Panc1 (cell line): ENCODE data around the gene LRFN3. TPM values are rescaled to one million over a fixed set of nuclear protein-coding genes. Genes with fewer than 3 reads are reported as not detected.

Source experiments
- ATAC-seq: fragments of 200-7000 bp; cut with Tn5 transposase; 2 replicates; pipeline ENCODE4 v1.9.1; 2020; ENCODE audit warnings: mild to moderate bottlenecking, moderate library complexity
- BruUV-seq: library from RNA; stranded (reverse); fragments of 400-500 nt; replicated peaks from 2 replicates; lab custom pipeline; 2021; lab: Mats Ljungman, UMichigan
- CTCF ChIA-PET: fragments of 300-600 bp; sonication (Branson Sonifier 250); formaldehyde crosslinking; loops from one replicate; lab custom pipeline; 2022; ENCODE audit warnings: antibody characterized with exemption; lab: Charles Lee
- POLR2A ChIA-PET: fragments of 300-600 bp; sonication (Branson Sonifier 250); formaldehyde crosslinking; loops from one replicate; lab custom pipeline; 2022; ENCODE audit warnings: antibody characterized with exemption; lab: Charles Lee
- DNase-seq: peaks from one replicate; pipeline ENCODE4 v3.0.0-alpha.2; 2010; ENCODE audit warnings: low read depth, low spot score
- H3K27ac ChIP-seq: 2 replicates; pipeline ENCODE4 v1.5.1; 2011; ENCODE audit warnings: mild to moderate bottlenecking, low read length, inconsistent platforms
- H3K27me3 ChIP-seq: fragments of 200-500 bp; sonication (Bioruptor generic); 2 replicates; pipeline ENCODE4 v1.6.0; 2014; ENCODE audit warnings: low read length, inconsistent platforms; ENCODE audit not compliant: control insufficient read depth, insufficient read depth
- H3K36me3 ChIP-seq: fragments of 200-500 bp; sonication (Bioruptor generic); 2 replicates; pipeline ENCODE4 v1.5.1; 2014; ENCODE audit warnings: inconsistent platforms, mild to moderate bottlenecking, low read length, moderate library complexity; ENCODE audit not compliant: control insufficient read depth, insufficient read depth
- H3K4me1 ChIP-seq: 2 replicates; pipeline ENCODE4 v1.5.1; 2011; ENCODE audit warnings: inconsistent platforms, mild to moderate bottlenecking, low read length, moderate library complexity; ENCODE audit not compliant: control insufficient read depth, insufficient read depth
- H3K4me3 ChIP-seq, 2 experiments: 2 replicates each; pipeline ENCODE4 v1.5.1; 2011 to 2012; ENCODE audit warnings: low read depth in 2 of 2, low read length in 2 of 2, mild to moderate bottlenecking in 2 of 2, inconsistent platforms in 1 of 2, moderate library complexity in 1 of 2
- H3K9me3 ChIP-seq: fragments of 200-500 bp; sonication (Bioruptor generic); 2 replicates; pipeline ENCODE4 v1.5.1; 2014; ENCODE audit warnings: low read depth, mild to moderate bottlenecking, inconsistent platforms, low read length, moderate library complexity; ENCODE audit not compliant: control insufficient read depth, insufficient read depth
- POLR2AphosphoS5 ChIP-seq: IDR thresholded peaks from 2 replicates; pipeline ENCODE4 v1.6.1; 2012; ENCODE audit warnings: mild to moderate bottlenecking, low read depth, low read length, moderate library complexity
- SIN3A ChIP-seq: IDR thresholded peaks from 2 replicates; pipeline ENCODE4 v1.6.1; 2012; ENCODE audit warnings: low read depth, mild to moderate bottlenecking, low read length, moderate library complexity, borderline replicate concordance; ENCODE audit not compliant: insufficient read depth
- TCF7L2 ChIP-seq: IDR thresholded peaks from 2 replicates; pipeline ENCODE4 v1.6.1; 2011; ENCODE audit warnings: mild to moderate bottlenecking, low read depth, low read length, inconsistent platforms
- in situ Hi-C: cut with HindIII; loops from 2 replicates; pipeline ENCODE4 v1.10.0; 2016; ENCODE audit warnings: low sequenced_read_pairs, low pct_unique_long_range_greater_than_20kb
- intact Hi-C: fragments of 100-400 bp; cut with micrococcal nuclease; formaldehyde crosslinking; loops from one replicate; pipeline ENCODE4 v1.10.0; 2022; ENCODE audit not compliant: unreplicated experiment
- total RNA-seq: library from RNA; stranded (reverse); gene quantifications from one replicate; pipeline ENCODE4 v1.2.1, GENCODE V29; 2021; ENCODE audit not compliant: unreplicated experiment
- TF ChIP-seq, protein P1 (sequence below), 2 experiments: IDR thresholded peaks; 2 replicates each; pipeline ENCODE4 v1.6.1; 2011 to 2012; ENCODE audit warnings: low read depth in 2 of 2, control low read depth in 1 of 2, low read length in 1 of 2, mild to moderate bottlenecking in 1 of 2, moderate library complexity in 1 of 2; ENCODE audit not compliant: insufficient read depth in 1 of 2
- TF ChIP-seq, protein P2 (sequence below): fragments of 450-650 bp; IDR thresholded peaks from 2 replicates; pipeline ENCODE4 v1.5.1; 2017; ENCODE audit warnings: mild to moderate bottlenecking

The LRFN3 gene
- total RNA-seq, 1 experiment from 2014 or later = 16.7 TPM

GRCh38 chr19:35936738-35937268 lies 629 bp downstream of the LRFN3 start (continued):
- TF ChIP-seq SIN3A = no peak

- Histone ChIP-seq H3K4me3 (peak overlapping the region; percentile 67 to 71), H3K4me1 (peaks cover 16% of the 10 kb centered on the region), H3K27ac (peak overlapping the region; percentile 82), H3K9me3 (no peaks in the 10 kb centered on the region), H3K36me3 (no peaks in the 10 kb centered on the region), H3K27me3 (no peaks in the 10 kb centered on the region)
- TF ChIP-seq, protein P1, sequence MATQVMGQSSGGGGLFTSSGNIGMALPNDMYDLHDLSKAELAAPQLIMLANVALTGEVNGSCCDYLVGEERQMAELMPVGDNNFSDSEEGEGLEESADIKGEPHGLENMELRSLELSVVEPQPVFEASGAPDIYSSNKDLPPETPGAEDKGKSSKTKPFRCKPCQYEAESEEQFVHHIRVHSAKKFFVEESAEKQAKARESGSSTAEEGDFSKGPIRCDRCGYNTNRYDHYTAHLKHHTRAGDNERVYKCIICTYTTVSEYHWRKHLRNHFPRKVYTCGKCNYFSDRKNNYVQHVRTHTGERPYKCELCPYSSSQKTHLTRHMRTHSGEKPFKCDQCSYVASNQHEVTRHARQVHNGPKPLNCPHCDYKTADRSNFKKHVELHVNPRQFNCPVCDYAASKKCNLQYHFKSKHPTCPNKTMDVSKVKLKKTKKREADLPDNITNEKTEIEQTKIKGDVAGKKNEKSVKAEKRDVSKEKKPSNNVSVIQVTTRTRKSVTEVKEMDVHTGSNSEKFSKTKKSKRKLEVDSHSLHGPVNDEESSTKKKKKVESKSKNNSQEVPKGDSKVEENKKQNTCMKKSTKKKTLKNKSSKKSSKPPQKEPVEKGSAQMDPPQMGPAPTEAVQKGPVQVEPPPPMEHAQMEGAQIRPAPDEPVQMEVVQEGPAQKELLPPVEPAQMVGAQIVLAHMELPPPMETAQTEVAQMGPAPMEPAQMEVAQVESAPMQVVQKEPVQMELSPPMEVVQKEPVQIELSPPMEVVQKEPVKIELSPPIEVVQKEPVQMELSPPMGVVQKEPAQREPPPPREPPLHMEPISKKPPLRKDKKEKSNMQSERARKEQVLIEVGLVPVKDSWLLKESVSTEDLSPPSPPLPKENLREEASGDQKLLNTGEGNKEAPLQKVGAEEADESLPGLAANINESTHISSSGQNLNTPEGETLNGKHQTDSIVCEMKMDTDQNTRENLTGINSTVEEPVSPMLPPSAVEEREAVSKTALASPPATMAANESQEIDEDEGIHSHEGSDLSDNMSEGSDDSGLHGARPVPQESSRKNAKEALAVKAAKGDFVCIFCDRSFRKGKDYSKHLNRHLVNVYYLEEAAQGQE (IDR thresholded peaks at IDR 0.05; ENCODE audit: insufficient read depth in 1 of 2, low read depth in 2 of 2, low read length in 1 of 2) = no peak
- TF ChIP-seq TCF7L2 = no peak
- DNase-seq = no peak
- ATAC-seq = peak; percentile 5; the same call in 1 of the 2 replicates
- no TSS peak for BruUV-seq
- intact Hi-C loops = no loop called here
- in situ Hi-C loops = no loop called here
- ChIA-PET POLR2A (interaction anchor here (0.6 kb wide), 1 partner anchor 54 kb away, joined by 18 read pairs; no protein-coding TSS in a partner anchor), CTCF (no interaction called here)
Measured at GRCh38 chr19:35937345-35938281, 1.4 kb downstream of the LRFN3 start.

DNA sequence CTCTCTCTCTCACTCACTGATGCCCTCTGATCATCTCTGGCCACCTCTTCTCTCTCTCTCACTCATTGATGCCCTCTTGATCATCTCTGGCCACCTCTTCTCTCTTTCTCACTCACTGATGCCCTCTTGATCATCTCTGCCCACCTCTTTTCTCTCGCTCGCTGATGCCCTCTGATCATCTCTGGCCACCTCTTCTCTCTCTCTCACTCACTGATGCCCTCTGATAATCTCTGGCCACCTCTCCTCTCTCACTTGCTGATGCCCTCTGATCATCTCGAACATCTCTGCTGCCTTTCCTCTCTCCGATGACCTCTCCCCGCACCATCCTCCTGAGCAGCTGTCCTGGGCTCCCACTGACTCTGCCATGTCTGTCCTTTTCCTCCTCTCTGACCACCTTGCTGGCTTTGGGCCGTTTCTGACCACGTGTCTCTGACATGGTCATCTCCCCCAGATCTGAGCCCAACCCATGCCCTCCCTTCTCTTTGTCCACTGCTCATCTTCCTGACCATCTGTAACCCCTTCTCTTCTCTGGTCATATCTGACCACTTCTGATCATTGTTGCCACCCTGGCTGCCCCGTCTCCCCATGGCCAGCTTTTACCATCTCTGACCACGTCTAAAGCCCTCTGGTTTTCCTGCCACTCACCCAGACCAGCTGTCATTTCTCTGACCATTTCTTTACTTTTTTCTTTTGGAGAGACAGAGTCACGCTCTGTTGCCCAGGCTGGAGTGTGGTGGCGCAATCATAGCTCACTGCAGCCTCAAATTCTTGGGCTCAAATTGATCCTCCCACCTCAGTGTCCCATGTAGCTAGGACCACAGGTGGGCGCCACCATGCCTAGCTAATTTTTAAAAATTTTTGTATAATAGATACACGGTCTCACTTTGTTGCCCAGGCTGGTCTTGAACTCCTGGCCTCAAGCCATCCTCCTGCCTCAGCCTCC lies 2.4 kb downstream of the LRFN3 start:
- BruUV-seq = no TSS peak
- POLR2A ChIA-PET = no interaction called here

More for the DNA sequence above, 2.4 kb downstream of the LRFN3 start:
- ATAC-seq (no peak), DNase-seq (no peak)
- H3K4me1 ChIP-seq = peaks cover 16% of the 10 kb centered on the region
- no peaks in the 10 kb centered on the region for H3K36me3 ChIP-seq
- intact Hi-C loops = no loop called here
- H3K4me3 ChIP-seq = peak overlapping the region; percentile 67 to 71; a peak in 3 of 4 replicates
- H3K9me3 ChIP-seq = no peaks in the 10 kb centered on the region
- TF ChIP-seq, protein P2, sequence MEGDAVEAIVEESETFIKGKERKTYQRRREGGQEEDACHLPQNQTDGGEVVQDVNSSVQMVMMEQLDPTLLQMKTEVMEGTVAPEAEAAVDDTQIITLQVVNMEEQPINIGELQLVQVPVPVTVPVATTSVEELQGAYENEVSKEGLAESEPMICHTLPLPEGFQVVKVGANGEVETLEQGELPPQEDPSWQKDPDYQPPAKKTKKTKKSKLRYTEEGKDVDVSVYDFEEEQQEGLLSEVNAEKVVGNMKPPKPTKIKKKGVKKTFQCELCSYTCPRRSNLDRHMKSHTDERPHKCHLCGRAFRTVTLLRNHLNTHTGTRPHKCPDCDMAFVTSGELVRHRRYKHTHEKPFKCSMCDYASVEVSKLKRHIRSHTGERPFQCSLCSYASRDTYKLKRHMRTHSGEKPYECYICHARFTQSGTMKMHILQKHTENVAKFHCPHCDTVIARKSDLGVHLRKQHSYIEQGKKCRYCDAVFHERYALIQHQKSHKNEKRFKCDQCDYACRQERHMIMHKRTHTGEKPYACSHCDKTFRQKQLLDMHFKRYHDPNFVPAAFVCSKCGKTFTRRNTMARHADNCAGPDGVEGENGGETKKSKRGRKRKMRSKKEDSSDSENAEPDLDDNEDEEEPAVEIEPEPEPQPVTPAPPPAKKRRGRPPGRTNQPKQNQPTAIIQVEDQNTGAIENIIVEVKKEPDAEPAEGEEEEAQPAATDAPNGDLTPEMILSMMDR = no peak
- TF ChIP-seq SIN3A (no peak), TCF7L2 (no peak), POLR2AphosphoS5 (no peak)
- TF ChIP-seq, protein P1 (IDR thresholded peaks at IDR 0.05; ENCODE audit: insufficient read depth in 1 of 2, low read depth in 2 of 2, low read length in 1 of 2) = no peak
- CTCF ChIA-PET = interaction anchor here (0.7 kb wide), 1 partner anchor 186 kb away, joined by 9 read pairs; no protein-coding TSS in a partner anchor
- in situ Hi-C loops = no loop called here
- H3K27ac ChIP-seq = no peak overlapping the region
- no peaks in the 10 kb centered on the region for H3K27me3 ChIP-seq
